A549 (cell line): ENCODE data around the gene TEAD2.

Experiments used
- ATOH8 ChIP-seq: fragments of 250-450 bp; sonication (Bioruptor Pico); IDR thresholded peaks from 2 replicates; pipeline ENCODE4 v1.5.0; 2020; ENCODE audit warnings: low read depth, mild to moderate bottlenecking, moderate library complexity
- CTCF ChIP-seq: fragments of >200 bp; sonication (Bioruptor Twin); formaldehyde crosslinking; IDR thresholded peaks from 3 replicates; pipeline ENCODE4 v1.5.1; 2016
- E2F6 ChIP-seq: IDR thresholded peaks from 2 replicates; pipeline ENCODE4 v1.6.1; 2012; ENCODE audit warnings: low read depth, borderline replicate concordance
- EHF ChIP-seq: fragments of 250-450 bp; sonication (Bioruptor Pico); IDR thresholded peaks from 2 replicates; pipeline ENCODE4 v1.5.0; 2020; ENCODE audit warnings: mild to moderate bottlenecking
- EP300 ChIP-seq, 2 experiments: fragments of >200 bp; sonication (Bioruptor Twin); formaldehyde crosslinking; IDR thresholded peaks; 2 replicates in 1 of 2; 3 replicates in 1 of 2; pipeline ENCODE4 v1.6.1; 2016 to 2017
- HOXA7 ChIP-seq: fragments of 250-450 bp; sonication (Bioruptor Pico); IDR thresholded peaks from 2 replicates; pipeline ENCODE4 v1.5.0; 2020; ENCODE audit warnings: mild to moderate bottlenecking, moderate library complexity
- KDM5A ChIP-seq: fragments of 200-600 bp; sonication (generic); IDR thresholded peaks from 2 replicates; pipeline ENCODE4 v1.6.1; 2016; ENCODE audit warnings: antibody characterized with exemption, mild to moderate bottlenecking
- PBX3 ChIP-seq: IDR thresholded peaks from 2 replicates; pipeline ENCODE4 v1.6.1; 2012
- RAD21 ChIP-seq, 2 experiments: fragments of >200 bp in 1 of 2; sonication (Bioruptor Twin) in 1 of 2; formaldehyde crosslinking in 1 of 2; IDR thresholded peaks in 1 of 2; conservative IDR thresholded peaks in 1 of 2; 2 replicates in 1 of 2; 3 replicates in 1 of 2; pipeline ENCODE4 v1.6.1; 2012 to 2018; ENCODE audit warnings: inconsistent platforms in 1 of 2
- SMC3 ChIP-seq: fragments of >200 bp; sonication (Bioruptor Twin); formaldehyde crosslinking; IDR thresholded peaks from 3 replicates; pipeline ENCODE4 v1.6.1; 2018; ENCODE audit warnings: inconsistent platforms

GRCh38 chr19:49362929-49363267, 682 bp upstream of the TEAD2 start:
- TF ChIP-seq E2F6 (no peak), RAD21 (conservative IDR thresholded peaks at IDR 0.05 in 1 of 2, IDR thresholded peaks at IDR 0.05 in 1 of 2) (no peak), KDM5A (no peak), CTCF (no peak), EP300 (IDR thresholded peaks at IDR 0.05) (no peak), EHF (no peak), ATOH8 (CRISPR knock-in tag) (no peak), SMC3 (no peak), PBX3 (no peak), HOXA7 (CRISPR knock-in tag) (no peak)
